ENCODE measurements around the gene RABIF. TPM values are rescaled to one million over a fixed set of nuclear protein-coding genes. Genes with fewer than 3 reads are reported as not detected.
A peak's percentile ranks its signal among the peaks of the same experiment; 100 is the strongest.

RABIF gene
- total RNA-seq, 1 donor from 2014 or later = 7.4 TPM

- Histone ChIP-seq H3K36me3 (no peaks in the 10 kb centered on the region), H3K27me3 (no peaks in the 10 kb centered on the region), H3K4me3 (no peak overlapping the region), H3K27ac (no peak overlapping the region), H3K4me1 (no peaks in the 10 kb centered on the region), H3K9me3 (no peaks in the 10 kb centered on the region)
- TF ChIP-seq POLR2AphosphoS5 (IDR thresholded peaks at IDR 0.05; ENCODE audit: insufficient read depth in 1 of 2, low read depth in 1 of 2) (no peak), POLR2A (IDR thresholded peaks at IDR 0.05) (no peak)
- TF ChIP-seq, protein P1, sequence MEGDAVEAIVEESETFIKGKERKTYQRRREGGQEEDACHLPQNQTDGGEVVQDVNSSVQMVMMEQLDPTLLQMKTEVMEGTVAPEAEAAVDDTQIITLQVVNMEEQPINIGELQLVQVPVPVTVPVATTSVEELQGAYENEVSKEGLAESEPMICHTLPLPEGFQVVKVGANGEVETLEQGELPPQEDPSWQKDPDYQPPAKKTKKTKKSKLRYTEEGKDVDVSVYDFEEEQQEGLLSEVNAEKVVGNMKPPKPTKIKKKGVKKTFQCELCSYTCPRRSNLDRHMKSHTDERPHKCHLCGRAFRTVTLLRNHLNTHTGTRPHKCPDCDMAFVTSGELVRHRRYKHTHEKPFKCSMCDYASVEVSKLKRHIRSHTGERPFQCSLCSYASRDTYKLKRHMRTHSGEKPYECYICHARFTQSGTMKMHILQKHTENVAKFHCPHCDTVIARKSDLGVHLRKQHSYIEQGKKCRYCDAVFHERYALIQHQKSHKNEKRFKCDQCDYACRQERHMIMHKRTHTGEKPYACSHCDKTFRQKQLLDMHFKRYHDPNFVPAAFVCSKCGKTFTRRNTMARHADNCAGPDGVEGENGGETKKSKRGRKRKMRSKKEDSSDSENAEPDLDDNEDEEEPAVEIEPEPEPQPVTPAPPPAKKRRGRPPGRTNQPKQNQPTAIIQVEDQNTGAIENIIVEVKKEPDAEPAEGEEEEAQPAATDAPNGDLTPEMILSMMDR (IDR thresholded peaks at IDR 0.05) = no peak
- intact Hi-C loops (cut with DNase I) = no loop called here
- no peak for DNase-seq (ENCODE audit: extremely low spot score in 2 of 2)
Observed at GRCh38 chr1:202844259-202844658, 44.7 kb downstream of the RABIF start.

DNA sequence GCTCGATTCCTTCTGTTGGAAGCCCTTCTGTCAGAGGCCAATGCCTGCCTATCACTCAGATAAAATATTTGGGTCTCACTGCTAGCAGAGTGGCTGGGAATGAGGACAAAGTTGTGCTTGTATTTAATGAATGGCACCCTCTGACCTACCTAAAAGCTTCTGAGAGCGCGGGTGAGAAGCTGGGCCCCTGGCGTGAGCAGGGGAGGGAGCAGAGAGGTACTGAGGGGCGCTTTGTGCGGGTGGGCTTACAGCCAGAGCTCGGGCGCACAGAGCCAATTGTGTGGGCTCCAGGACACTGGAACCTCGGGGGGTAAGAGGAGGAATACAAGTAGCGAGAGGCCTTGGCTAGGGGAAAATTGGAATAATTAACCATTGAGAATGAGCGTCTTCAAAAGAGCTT is 45.9 kb downstream of the RABIF start:
- Histone ChIP-seq H3K36me3 (no peaks in the 10 kb centered on the region), H3K9me3 (no peaks in the 10 kb centered on the region), H3K4me3 (no peak overlapping the region), H3K4me1 (no peaks in the 10 kb centered on the region), H3K27ac (no peak overlapping the region), H3K27me3 (no peaks in the 10 kb centered on the region)
- no peak for TF ChIP-seq POLR2A (IDR thresholded peaks at IDR 0.05)
- TF ChIP-seq POLR2AphosphoS5 (IDR thresholded peaks at IDR 0.05; ENCODE audit: insufficient read depth in 1 of 2, low read depth in 1 of 2) = no peak
- TF ChIP-seq, protein P1 (IDR thresholded peaks at IDR 0.05) = no peak
- intact Hi-C loops (cut with DNase I) = no loop called here
- DNase-seq (ENCODE audit: extremely low spot score in 2 of 2) = no peak

GRCh38 chr1:202837746-202838262 is 51.1 kb downstream of the RABIF start:
- Histone ChIP-seq H3K36me3 (no peaks in the 10 kb centered on the region), H3K9me3 (no peaks in the 10 kb centered on the region), H3K4me1 (peaks cover 25% of the 10 kb centered on the region), H3K27me3 (no peaks in the 10 kb centered on the region), H3K4me3 (no peak overlapping the region), H3K27ac (no peak overlapping the region)
- TF ChIP-seq POLR2AphosphoS5 (IDR thresholded peaks at IDR 0.05; ENCODE audit: insufficient read depth in 1 of 2, low read depth in 1 of 2) = no peak
- no peak for TF ChIP-seq POLR2A (IDR thresholded peaks at IDR 0.05)
- TF ChIP-seq, protein P1 (IDR thresholded peaks at IDR 0.05) = no peak
- DNase-seq (ENCODE audit: extremely low spot score in 2 of 2) = no peak
- intact Hi-C loops (cut with DNase I) = no loop called here

GRCh38 chr1:202836623-202837403 is 52.1 kb downstream of the RABIF start:
- TF ChIP-seq, protein P1 (IDR thresholded peaks at IDR 0.05) = no peak
- Histone ChIP-seq H3K4me3 (no peak overlapping the region), H3K36me3 (no peaks in the 10 kb centered on the region), H3K4me1 (peaks cover 25% of the 10 kb centered on the region), H3K27me3 (no peaks in the 10 kb centered on the region), H3K27ac (peak overlapping the region; percentile 20), H3K9me3 (no peaks in the 10 kb centered on the region)
- intact Hi-C loops (cut with DNase I) = no loop called here
- DNase-seq (ENCODE audit: extremely low spot score in 2 of 2) = no peak

DNA sequence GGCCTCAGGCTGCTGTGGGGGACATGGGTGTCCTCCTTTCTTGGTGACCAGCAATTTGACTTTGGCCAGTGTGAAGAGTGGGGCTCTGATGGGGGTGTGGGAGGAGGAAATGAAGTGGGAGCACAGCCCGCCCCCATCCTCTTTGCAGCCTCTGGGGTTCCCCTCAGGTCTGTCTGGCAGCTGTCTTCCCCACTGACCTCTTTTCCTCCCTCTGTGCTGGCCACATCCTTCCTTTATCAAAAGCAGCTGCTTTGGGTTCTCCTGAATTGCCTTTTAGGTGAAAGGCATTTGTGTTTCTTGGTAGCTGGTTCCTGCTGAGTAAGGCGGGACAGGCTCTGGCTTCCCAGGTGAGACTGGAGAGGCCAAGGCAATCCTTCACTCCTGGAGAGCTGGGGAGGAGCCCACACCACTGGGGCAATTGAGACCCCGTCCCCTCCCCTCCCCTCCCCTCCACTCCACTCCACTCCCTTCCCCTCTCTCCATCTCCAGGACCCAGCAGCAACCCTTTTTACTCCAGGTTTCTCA is 53.3 kb downstream of the RABIF start:
- Histone ChIP-seq H3K9me3 (no peaks in the 10 kb centered on the region), H3K27me3 (no peaks in the 10 kb centered on the region), H3K27ac (no peak overlapping the region), H3K4me1 (peaks cover 25% of the 10 kb centered on the region), H3K4me3 (no peak overlapping the region), H3K36me3 (no peaks in the 10 kb centered on the region)
- TF ChIP-seq POLR2A (IDR thresholded peaks at IDR 0.05) = no peak
- no peak for TF ChIP-seq POLR2AphosphoS5 (IDR thresholded peaks at IDR 0.05; ENCODE audit: insufficient read depth in 1 of 2, low read depth in 1 of 2)
- TF ChIP-seq, protein P1 (IDR thresholded peaks at IDR 0.05) = no peak
- DNase-seq (ENCODE audit: extremely low spot score in 2 of 2) = no peak
- intact Hi-C loops (cut with DNase I) = no loop called here

Measured in vagina (tissue), 2 donors.